Measurements from ENCODE around the gene ADPRH.
"Not testable (repeated sequence)": the region's sequence is repeated elsewhere in the genome, so short reads cannot be mapped to it uniquely, and the experiment has no call there.

Gene ADPRH

GRCh38 chr3:119579366-119580066 lies at the start of gene ADPRH:
Gene ADPRH, plus strand, starts transcription at chr3:119579492. Its CDS starts 2,678 bp downstream, at chr3:119582170.
- FAIRE-seq (no peak), DNase-seq (ENCODE audit: low spot score) (peak; percentile 22)

DNA sequence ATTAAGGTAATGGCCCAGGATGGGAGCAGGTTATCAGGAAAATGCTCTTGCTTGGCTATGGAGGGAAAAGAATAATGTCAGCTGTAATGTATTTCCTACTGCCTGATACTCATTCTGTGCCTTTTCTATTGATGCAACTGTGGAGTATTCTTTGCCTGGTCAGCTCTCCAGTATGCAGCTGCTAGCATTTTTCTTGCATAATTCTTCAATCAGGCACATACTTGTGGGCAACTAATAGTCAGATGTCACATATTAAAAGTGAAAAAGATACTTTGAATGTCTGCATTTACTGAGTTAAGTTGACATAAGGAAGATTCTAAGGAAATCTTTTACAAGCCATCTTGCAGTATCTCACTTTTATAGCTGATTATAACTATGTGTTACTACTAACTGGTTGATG lies 49.4 kb upstream of the ADPRH start:
- FAIRE-seq (no peak), DNase-seq (ENCODE audit: low spot score) (no peak)

- FAIRE-seq = no peak
- DNase-seq (ENCODE audit: low spot score) = no peak
Observed at GRCh38 chr3:119530456-119530855, 48.8 kb upstream of the ADPRH start.

GRCh38 chr3:119531151-119531550 lies 48.1 kb upstream of the ADPRH start:
- DNase-seq (ENCODE audit: low spot score) (no peak), FAIRE-seq (no peak)

DNA sequence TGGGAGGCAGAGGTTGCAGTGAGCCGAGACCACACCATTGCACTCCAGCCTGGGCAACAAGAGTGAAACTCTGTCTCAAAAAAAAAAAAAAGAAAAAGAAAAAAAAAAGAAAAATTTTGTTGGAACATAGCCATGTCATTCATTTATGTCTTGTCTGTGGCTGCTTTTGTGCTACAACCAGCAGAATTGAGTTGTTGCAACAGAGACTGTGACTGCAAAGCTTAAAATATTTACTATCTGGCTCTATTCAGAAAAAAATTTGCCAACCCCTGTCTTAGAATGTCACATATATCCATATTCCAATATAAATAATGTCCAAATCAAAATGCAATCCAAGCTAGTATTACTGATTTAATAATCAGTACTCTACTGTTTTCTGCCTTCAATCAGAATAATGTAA lies 45.0 kb upstream of the ADPRH start:
- no peak for FAIRE-seq
- no peak for DNase-seq (ENCODE audit: low spot score)

DNA sequence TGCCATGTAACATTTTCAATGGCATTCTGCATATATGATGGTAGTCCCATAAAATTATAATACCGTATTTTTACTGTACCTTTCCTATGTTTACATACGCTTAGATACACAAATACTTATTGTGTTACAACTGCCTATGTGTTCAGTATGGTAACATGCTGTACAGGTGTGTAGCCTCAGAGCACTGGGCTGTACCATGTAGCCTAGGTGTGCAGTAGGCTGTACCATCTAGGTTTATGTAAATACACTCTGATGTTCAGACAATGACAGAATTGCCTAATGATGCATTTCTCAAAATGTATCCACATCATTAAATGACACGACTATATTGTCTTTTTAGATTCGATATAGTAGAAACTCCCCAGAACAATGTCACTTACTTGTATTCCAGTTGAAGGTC lies 42.5 kb upstream of the ADPRH start:
- FAIRE-seq = no peak
- DNase-seq (ENCODE audit: low spot score) = no peak

DNA sequence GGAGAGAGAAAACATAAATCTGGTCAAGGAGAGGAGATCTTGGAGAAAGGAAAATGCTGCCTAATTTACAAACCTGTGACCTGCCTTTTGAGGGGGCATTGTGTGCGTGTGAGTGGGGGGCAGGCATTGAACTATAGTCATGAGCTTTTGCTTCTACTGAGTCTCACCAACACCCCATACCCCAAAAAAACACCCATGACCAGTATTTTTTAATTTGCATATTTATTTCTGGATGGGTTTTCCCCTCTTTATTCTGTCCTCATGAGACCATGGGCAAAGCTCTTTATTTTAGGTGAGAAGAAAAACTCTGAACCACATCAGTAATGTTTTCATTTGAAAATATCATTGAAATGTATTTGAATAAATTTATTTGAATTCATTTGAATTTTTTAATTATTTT lies 40.5 kb upstream of the ADPRH start:
- DNase-seq (ENCODE audit: low spot score) (no peak), FAIRE-seq (no peak)

DNA sequence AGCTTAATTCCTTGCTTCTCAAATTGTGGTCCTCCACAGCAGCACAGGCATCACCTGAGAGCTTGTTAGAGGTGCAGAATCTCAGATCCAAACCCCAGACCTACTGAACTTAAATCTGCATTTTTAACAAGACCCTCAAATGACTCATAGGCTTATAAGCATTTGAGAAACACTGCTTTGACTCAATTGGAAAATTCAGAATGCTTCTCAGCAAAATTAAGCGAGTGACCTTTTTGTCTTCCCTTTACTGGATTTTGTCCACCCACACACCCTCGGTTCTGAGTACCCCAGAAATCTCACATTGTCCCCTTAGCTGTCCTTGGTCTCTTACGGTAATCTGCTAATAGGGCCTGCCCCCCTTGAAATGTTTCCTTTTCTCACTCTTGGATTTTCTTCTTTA lies 37.7 kb upstream of the ADPRH start:
- FAIRE-seq = no peak

DNA sequence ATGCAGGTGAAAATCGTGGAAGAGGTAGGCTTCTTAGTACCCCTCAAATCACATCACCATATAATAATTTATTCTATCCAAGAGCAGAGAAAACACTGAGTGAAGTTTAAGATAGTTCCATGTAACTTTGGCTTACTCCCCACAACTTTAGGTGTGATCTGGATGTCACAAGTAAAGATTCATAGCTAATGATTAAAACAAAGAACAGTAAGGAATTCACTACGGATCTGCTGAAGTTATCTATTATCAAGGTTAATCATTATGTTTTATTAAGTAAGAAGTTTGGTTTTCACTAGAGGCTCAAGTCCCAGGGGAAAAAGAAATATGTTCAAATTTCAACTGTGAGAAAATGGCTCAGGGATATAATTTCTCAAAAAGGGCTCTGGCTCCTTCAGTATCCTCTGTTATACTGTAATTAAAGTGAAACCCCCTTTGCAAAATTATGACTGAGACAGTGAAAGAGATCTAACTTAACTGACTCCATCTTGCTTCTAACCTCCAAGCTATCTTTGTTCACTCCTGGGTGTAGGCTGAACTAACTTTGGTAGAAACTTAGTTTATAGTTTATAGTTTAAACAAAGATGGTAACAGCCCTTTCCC lies 37.0 kb upstream of the ADPRH start:
- FAIRE-seq = peak; percentile 77
- no peak for DNase-seq (ENCODE audit: low spot score)

More for the DNA sequence above, 37.7 kb upstream of the ADPRH start:
- DNase-seq (ENCODE audit: low spot score) = no peak

DNA sequence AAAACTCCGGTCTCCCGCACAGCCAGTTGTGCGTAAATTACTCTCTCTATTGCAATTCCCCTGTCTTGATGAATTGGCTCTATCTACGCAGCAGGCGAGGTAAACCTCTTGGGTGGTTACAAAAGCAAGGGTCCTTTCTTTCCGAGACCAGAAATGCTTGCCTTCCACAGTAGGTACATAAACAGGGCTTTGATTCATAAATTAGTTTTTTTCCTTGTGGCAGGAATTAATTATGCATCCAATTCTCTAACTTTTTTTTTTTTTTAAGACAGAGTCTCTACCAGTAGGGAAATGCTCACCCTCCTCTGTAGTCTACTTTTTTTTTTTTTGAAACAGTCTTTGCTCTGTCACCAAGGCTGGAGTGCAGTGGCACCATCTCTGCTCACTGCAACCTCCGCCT lies 36.1 kb upstream of the ADPRH start:
- FAIRE-seq = no peak
- DNase-seq (ENCODE audit: low spot score) = no peak

- FAIRE-seq (no peak), DNase-seq (ENCODE audit: low spot score) (no peak)
Observed at GRCh38 chr3:119547227-119547626, 32.1 kb upstream of the ADPRH start.

- no peak for FAIRE-seq
- no peak for DNase-seq (ENCODE audit: low spot score)
Observed at GRCh38 chr3:119548341-119548740, 31.0 kb upstream of the ADPRH start.

DNA sequence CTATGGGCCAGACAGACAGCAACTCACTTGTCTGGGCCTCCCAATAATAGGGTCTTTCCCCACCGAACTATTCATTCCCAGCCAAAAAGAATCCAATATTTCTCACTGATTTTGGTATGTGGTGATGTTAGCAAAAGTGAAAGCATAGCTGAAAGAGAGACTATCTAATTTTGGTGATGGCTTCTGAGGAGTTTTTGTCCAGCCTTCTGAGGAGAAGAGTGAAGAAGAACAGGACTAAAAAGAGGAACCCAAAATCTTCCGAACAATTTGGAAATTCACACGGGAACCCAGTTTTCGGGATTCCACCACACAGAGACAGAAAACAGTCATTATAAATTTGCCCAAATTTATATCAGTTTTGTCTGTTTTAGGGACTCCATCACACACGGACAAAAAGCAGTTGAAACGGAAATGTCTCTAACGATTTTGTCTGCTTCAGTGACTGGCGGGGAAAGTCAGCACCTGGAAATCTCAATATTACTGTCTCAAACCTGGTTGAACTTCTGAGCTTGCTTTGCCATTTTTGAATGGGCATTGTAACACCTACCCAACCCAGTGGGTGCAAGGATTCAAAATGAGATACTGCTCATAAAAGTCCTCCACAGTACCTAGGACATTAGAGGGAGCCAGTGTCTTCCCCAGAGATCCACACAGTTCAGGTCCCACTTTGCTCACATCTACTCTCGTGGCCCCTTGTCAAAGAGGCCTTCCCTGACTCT lies 28.9 kb upstream of the ADPRH start:
- no peak for DNase-seq (ENCODE audit: low spot score)
- no peak for FAIRE-seq

DNA sequence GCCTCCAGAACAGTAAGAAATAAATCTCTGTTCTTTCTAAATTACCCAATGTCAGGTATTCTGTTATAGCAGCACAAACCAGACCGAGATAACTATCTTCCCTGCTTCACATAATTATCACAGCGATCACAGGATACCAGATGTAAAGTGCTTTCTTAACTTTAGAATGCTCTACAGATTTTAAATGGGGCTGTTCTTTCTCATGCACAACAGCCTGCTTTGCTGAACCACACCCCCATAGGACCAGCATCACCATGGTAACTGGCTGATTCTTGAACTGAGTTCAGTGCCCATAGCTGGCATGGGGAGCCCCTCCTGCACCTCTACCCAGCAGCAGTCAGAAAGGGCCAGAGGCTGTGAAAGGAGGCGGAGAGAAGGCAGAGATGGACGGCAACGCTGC lies 27.7 kb upstream of the ADPRH start:
- FAIRE-seq = no peak
- no peak for DNase-seq (ENCODE audit: low spot score)

GRCh38 chr3:119552928-119553327 lies 26.4 kb upstream of the ADPRH start:
- DNase-seq (ENCODE audit: low spot score); FAIRE-seq: not testable (repeated sequence)

GRCh38 chr3:119553823-119554415 lies 25.4 kb upstream of the ADPRH start:
- DNase-seq (ENCODE audit: low spot score) (no peak), FAIRE-seq (no peak)

GRCh38 chr3:119555309-119555735 lies 24.0 kb upstream of the ADPRH start:
- no peak for DNase-seq (ENCODE audit: low spot score)
- FAIRE-seq = no peak

DNA sequence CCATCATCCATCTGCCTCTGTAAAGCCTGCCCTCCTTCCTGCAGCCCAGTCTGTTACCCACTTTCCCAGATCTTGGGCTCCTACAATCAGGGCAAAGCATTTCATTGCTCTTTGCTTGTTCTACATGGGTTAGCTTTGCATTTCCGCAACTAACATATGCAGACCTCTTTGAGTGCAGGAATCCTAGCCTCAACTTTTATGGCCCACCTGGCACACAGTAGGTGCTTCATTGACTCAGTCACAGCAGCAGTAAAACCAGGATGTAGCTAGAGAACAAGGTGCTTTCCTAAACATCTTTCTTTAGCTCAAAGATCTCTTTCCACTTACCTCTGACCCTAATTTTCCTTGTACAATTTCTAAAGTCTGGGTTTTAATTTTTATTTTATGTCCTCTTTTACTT lies 23.4 kb upstream of the ADPRH start:
- FAIRE-seq = no peak
- DNase-seq (ENCODE audit: low spot score) = no peak

GRCh38 chr3:119557192-119557876 lies 22.0 kb upstream of the ADPRH start:
- FAIRE-seq (no peak), DNase-seq (ENCODE audit: low spot score) (no peak)

- FAIRE-seq (no peak), DNase-seq (ENCODE audit: low spot score) (no peak)
Observed at GRCh38 chr3:119557877-119558269, 21.4 kb upstream of the ADPRH start.

- DNase-seq (ENCODE audit: low spot score) (no peak), FAIRE-seq (no peak)
Observed at GRCh38 chr3:119558626-119559317, 20.5 kb upstream of the ADPRH start.

All from RCC 7860 (cell line).